ENCODE results near the gene CCNB2.

GRCh38 chr15:59166166-59166565, 61.2 kb downstream of the CCNB2 start:
- no peak for TF ChIP-seq CTCF (IDR thresholded peaks at IDR 0.05)
- no peak for TF ChIP-seq POLR2AphosphoS5 (IDR thresholded peaks at IDR 0.05)
- TF ChIP-seq POLR2A (IDR thresholded peaks at IDR 0.05; ENCODE audit: low read depth): no peak
- no peak for TF ChIP-seq EP300 (IDR thresholded peaks at IDR 0.05)

Measured in esophagus muscularis mucosa (tissue), 4 donors.